GM18517 (cell line): Measurements from ENCODE around the gene DHX32.

Experiments used
- ATAC-seq: cut with Tn5 transposase; IDR thresholded peaks from one replicate; pipeline ENCODE4 v1.9.1; 2021; ENCODE audit warnings: mild to moderate bottlenecking, moderate library complexity; ENCODE audit not compliant: unreplicated experiment

Gene DHX32

DNA sequence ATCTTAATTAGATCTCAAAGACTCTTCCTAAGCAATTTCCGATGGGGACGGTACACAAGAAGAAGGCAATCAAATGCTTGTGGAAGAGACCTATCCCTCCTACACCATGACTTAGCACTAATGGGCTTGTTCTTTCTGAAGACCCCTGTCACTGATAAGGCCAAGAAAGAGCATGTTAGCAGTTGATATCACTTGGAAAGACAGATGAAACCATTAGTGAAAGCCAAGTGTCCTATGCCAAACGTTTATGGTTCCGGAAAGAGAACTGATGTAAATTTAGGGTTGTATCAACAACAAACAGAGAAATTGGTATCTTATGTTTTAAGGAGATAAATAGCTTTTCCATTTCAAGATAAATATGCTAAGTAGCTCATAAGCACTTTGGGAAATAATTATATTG is 64.5 kb downstream of the DHX32 start:
- ATAC-seq = no peak

DNA sequence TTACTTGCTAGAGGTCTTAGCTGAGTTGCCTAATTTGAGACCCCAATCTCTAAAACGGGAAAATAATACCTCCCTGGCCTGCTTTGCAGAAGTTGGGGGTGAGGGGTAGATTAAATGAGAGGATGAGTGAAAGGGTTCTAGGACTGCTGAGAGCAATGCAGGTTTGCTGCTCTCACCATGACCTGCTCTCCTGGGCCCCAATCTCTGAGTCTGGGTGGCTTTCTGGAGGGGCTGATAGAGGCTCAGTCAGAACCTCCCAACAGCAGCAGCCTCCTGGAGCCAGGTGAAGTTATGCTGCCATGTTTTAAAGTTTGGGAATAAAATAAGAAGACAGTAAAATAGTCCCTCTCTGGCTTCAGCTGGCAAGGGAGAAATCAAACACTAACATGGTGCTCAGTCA is 65.3 kb downstream of the DHX32 start:
- no peak for ATAC-seq

DNA sequence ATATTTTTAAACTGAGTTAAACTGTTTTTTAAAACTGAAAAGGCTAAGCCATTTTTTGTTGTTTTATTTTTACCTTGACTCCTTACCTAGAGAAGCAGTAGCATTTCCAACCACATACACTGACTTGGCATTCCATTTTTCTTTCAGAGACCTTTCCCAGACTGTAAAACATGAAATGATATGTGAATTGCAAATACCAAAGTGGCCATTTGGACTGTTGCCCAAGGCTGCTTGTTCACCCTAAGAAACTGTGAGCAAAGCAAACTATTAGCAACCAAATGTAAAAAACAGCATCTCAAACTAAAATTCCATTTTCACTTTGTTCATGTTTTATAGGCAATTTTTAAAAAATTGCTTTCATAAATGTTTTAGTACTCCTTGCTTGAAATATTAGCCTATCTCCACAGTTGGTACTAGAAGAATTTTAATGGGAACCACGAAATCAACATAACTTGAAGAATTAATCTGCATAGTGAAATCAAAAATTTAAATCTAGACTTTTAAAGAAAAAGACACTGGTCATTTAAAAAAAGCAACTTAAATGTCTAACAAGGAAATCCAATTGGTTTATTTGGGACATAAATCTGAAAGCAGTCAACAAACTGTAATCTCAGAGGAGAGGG is 68.9 kb downstream of the DHX32 start:
- ATAC-seq = no peak

DNA sequence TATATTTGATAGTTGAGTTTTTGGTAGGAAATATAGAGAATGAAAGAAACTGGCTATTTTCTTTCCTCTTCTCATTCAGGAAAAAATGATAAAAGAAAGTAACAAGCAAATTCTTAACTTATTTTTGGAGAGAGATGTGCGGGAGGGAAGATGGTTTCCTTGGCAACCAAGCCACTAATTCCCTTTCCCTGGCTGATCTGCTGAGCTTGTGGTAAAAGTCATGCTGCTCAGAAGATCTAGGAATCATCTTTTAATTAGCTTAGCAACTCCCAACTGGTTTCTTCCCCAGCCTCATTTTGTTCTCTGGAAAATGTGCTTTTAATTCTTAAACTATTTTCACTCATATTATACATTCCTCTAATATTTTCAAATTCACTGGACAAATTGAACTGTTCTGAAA is 69.8 kb downstream of the DHX32 start:
- no peak for ATAC-seq

DNA sequence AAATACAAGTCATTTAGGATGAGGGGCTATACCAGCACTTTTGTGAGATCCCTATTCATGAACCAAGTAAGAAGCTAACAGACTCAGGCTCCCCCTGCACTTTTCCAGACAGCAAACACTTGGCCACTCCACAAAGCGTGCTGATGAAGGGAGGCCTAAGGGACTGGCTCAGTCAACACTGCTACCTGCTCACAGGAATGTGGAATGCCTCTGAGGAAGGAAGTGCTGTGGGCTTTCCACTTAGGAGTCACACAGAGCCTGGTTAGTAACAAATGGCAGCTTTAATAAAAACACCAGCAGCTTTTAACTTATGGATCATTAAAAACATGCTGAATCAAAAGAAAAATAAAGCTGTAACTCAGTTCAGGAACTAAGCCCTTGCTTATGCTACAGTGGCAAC is 73.0 kb downstream of the DHX32 start:
- no peak for ATAC-seq

DNA sequence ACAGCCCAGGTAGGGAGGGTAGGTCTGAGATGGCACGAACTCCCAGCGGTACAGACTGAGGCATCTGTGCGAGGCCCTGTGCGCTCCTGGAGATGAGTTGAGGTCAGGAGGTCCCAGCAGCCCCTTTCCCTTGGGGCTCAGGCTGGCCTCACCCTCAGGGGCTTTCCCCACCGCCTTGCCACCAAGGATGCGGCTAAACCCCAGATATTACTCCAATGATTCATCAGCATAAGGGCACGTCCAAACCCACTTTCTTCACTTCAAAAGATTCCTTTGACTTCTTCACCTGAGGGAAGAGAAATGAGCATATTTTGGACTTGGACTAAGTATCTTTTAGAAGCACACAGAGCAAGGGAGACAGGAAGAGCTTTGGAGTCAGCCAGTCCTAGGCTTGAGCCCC is 78.4 kb downstream of the DHX32 start:
- ATAC-seq = no peak

DNA sequence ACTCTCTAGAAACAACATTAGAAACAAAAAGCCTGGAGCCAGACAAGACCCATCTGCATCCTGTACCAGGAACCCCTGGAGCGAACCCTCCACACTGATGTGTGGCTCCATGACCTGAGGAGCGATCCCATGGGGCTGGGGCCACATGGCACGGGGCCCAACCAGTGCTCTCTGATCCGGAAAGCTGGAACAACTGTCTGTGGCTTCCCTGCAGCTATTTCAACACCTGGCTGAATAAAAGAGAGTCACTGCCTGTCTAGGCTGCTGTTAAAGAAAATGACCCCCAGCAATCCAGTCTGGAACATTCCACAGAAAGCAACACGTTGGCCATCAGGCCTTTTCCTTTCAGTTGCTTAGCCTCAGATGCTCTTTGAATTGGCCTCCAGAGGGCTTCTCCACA is 79.0 kb downstream of the DHX32 start:
- ATAC-seq = no peak

DNA sequence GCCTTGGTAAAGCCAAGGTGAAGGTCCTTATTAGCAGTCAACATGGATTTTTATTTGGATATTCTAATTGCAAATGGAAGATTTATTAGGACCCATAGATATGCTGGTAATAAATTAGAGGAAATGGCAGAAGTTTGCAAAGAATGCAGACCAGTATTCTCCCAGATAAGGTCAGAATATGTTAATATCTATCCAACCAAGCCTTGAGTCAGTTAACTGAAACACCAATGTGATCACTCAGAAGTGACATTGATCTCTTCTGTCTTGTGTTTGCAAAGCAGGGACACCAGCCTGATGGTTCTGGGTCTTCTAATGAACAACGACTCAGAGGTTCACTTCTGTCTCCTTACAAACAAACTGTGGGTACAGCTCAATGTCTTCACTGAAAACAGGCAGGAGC is 79.5 kb downstream of the DHX32 start:
- ATAC-seq = no peak

DNA sequence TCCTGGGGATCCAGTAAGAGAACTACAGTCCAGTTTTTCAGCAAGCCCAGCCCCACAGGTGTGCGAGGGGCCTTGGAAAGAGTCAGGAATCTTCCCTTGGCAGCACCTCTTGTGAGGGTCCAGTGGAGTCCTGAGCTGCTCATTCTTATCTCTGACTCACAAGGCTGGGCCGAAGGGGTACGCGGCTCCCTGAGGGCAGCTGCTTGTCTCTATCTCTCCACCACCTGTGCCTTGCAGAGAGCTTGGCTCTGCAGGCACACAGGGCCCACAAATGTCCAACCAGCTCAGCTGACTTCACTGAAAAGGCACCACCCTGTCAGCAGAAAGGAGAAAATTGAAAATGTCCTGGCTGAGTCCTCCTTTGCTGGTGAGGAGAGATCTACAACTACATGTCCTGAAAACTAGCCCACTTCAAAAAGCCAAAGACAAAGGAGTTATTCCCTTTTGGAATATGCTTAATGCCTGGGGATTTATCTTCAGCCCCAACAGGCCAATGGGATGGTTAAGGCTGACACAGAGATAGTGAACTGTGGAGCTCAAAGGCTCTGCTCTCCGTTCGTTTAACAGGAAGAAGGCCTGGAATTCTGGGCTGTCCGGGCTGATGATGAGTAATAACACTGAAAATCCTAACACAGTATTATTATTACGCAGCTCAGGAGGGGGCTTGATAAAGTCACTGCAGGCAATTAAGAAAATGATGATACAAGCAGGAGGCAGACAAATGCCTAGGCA is 81.5 kb downstream of the DHX32 start:
- no peak for ATAC-seq

DNA sequence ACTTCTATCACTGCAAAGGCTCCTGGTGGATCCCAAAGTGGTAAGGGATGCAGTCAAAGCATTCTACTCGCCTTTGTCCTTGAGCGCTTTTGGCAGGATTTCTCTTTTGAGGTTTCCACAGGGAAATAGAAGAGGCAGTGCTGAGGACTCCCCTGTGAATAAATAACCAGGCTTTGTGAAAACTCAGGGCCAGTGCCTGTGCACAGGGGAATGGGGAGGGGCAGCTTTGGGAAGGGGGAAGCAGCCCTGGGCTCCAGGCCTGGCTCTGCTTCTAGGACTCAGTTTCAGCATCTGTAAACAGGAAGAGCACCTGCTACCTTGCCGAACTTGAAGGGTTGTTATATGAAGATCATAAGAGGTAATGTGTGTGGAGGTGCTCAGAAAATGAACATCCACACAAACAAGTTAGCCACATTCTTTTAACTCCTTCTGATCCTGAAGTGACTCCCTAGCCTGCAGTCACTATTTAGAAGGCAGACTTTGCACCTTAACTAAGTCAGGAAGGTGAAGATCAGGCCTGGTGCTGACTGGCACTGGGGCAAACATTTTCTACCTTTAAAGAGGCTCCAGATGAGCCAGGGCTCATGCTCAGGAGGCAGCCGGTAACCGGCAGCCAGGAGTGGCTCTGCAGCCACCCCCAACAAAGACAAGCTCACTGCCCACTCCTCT is 83.0 kb downstream of the DHX32 start:
- ATAC-seq = no peak

DNA sequence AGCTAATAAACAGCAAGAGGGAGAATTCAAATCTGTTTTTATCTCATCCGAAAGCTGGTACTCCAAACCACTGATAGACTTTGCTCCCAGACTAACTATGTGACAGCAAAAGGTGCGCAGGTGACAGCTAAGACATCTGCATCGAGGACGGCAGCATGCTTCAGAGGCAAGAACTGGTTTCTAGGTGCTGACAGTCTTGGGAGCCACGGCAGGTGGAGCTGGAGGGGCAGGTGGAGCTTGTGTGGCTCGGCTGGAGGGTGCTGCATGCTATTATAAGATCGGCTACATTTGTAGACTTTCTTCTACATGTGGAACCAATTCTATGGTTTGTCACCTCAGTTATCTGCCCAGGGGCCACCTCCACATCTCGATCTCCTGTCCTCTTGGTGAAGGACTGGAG is 83.7 kb downstream of the DHX32 start:
- no peak for ATAC-seq

DNA sequence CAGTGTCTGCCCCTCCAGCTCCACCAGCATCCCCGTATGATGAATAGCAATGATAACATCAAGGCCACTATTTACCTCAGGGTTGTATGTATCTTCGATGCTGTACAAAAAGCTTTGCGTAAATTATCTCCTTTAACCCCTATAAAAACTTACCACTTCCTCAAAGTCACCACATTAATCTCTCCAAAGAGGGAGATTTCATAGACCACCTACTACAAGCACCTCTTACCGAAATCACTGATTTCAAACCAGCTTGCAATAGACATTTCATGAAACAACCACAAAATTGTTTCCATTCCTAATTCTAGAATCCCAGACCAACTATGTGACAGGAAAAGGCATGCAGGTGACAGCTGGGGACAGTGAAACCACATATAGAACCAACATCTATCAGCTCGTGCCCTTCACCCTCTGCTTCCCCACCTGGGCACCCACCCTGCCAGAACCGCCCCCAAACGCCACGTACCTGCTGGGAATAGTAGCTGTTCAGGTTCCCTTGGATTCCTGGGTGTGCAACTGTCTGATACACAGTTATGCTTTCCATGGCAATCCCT is 85.4 kb downstream of the DHX32 start:
- no peak for ATAC-seq

DNA sequence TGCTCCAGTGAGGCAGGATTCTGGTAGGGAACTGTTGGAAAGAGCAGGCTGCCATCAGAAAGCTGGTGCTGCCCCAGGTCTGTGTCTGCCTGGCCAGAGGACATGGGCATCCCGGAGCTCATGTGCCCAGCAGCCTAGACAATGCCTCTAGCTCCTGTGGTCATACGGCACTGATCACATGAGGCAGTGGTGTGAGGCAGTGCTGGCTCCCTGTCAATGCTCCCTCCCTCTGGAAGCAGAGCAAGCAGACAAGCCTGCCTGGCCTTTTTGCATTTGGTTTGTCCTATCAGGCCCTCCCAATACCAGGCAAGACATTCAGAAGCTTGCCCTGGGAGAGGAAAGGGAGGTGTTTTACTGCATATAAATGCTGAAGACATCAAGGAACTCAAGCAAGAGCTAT is 86.0 kb downstream of the DHX32 start:
- no peak for ATAC-seq

DNA sequence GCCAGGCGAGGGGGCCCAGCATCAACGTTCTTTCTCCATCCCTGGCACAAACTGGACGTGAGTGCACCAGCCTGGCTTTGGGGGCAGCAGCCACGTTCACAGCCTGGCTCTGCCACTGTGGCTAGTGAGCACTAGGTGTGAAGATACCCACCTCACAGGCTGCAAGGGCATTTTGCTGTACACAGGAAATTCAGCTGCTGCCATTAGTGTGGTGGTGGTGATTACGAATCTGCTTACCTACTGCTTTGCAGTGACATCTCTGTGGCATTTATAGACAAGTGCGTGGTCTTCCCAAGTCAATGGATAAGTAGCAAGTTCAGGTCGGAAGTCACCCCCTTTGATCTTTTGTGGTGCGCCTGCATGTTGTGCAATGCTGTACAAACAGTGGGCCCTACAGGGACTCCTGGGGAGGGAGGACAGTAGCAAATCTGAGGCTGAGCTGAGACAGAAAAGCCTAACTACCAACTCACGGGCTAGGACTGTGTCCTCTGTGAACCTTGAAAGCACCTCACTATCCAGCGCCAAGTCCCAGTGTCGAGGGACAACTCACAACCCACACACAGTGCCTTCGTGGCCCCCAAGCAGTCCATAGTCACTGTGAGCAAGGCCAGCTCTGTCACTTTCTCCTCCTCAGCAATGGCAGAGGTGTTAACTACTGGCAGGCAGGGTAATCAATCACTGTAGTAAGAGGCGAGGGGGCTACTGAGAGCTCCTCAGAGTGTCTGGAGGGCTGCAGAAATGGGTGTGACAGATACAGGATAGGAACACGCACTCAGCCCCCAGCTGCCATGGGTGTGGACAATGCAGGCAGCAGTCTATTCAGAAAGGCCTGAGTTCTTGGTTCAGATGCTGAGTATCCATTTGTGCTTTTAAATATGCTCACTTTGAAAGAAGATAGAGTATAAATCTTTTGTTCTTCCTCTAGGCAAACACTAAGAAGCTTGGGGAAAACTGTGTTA is 88.5 kb downstream of the DHX32 start:
- ATAC-seq = no peak

DNA sequence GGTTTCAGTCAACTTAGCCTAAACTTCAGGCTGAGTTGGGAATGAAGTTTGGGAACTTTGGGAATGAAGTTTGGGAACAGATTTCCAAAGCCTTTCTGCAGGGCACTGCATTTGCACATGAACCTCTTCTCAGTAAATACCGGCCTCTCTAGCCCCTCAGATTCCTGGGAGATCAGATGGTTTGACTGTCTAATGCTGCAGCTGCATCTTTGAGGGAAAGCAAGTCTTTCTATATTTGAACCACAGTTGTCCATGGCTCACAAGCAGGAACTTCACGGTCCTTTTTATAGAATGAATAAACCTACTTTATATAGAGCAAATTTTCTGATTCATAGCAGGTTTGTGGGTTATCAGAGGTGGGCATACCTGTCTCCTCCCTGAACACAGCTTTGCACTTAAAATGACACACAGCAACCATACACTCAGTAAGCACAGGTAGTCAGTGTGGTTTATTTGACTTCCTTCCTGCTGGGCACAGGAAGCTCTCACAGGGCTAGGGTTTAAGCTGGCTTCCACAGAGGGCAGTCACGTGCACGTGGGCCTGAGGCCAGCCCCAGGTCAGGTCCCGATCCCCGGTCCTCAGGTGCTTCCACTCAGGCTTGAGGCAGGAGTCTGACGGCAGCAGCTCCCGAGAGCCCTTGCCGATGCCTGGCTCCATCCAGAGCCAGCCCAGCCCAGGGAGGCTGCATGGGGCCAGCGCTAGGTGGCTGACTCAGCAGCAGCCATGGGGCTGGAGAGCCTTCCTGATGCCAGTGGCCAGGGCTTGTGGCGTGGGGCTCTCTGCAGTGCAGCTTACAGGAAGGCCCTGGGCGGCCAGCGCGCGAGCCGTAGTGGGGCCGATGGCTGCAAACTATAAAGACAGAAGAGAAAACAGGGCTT is 92.7 kb downstream of the DHX32 start:
- ATAC-seq = no peak
